AG09309 (cell line): Measurements from ENCODE around the gene MEGF11.

ENCODE experiments used
- DNase-seq: peaks from one replicate; pipeline ENCODE4 v3.0.0-alpha.2; 2010; ENCODE audit warnings: low read depth
- H3K4me3 ChIP-seq: 2 replicates; pipeline ENCODE4 v1.5.1; 2011; ENCODE audit warnings: mild to moderate bottlenecking, low read depth, low read length, moderate library complexity; ENCODE audit not compliant: control insufficient read depth
- TF ChIP-seq, protein P1 (sequence below): IDR thresholded peaks from 2 replicates; pipeline ENCODE4 v1.5.1; 2011; ENCODE audit warnings: mild to moderate bottlenecking, low read depth, low read length, inconsistent platforms; ENCODE audit not compliant: insufficient read depth, control insufficient read depth; ENCODE audit errors: missing control alignments

Gene MEGF11

DNA sequence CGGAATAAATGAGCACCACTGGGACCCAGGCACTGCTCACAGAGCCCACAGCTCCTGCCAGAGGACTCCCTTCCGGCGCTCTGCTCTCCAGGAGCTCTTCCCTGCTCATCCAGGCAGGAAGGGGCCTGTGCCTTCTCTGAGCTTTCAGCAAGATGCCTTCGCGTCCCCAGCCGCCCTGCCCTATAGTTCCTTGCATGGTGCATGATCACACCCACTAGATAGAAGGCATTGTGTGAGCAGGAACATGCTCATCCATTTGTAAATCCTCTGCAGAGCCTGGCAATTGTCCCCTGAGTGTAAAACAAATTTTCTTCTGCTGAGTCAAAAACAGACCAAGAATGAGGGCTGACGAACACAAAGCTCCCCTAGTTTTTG is 181.6 kb downstream of the MEGF11 start:
- DNase-seq: no peak
- TF ChIP-seq, protein P1, sequence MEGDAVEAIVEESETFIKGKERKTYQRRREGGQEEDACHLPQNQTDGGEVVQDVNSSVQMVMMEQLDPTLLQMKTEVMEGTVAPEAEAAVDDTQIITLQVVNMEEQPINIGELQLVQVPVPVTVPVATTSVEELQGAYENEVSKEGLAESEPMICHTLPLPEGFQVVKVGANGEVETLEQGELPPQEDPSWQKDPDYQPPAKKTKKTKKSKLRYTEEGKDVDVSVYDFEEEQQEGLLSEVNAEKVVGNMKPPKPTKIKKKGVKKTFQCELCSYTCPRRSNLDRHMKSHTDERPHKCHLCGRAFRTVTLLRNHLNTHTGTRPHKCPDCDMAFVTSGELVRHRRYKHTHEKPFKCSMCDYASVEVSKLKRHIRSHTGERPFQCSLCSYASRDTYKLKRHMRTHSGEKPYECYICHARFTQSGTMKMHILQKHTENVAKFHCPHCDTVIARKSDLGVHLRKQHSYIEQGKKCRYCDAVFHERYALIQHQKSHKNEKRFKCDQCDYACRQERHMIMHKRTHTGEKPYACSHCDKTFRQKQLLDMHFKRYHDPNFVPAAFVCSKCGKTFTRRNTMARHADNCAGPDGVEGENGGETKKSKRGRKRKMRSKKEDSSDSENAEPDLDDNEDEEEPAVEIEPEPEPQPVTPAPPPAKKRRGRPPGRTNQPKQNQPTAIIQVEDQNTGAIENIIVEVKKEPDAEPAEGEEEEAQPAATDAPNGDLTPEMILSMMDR: no peak
- H3K4me3 ChIP-seq: no peak overlapping the region

DNA sequence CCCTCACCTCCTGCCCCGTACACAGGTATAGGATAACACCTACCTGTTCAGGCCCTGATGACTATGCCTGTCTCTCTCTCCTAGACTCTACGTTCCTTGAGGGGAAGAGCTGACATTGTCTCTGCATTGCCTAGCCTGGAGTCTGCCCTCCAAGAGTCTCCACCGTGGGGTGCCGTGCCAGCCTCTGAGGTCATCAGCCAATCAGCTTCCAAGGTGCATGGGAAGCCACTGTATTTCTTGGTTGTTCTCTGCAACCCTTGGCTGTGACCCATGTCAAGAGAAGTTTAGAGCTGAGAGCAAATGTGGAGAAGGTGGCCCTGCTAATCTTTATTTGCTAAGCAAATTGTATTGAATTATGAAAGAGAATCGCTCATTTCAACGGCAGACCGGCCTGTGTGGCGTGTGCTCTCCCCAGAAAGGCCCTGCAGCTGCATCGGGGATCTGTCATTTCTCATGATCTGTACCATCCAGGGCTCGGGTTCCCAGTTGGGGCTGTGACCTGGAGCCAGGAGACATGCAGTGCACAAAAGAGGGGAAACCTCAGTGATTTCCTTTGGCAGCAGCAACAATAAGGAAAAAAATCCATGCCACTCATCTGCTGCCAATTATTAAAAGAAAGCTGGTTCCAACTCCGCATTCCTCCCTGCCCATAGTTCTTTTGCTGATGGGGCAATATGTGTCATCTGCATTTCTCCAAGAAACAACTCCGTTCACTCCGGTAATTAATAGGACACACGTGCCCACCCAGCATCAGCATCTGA is 182.2 kb downstream of the MEGF11 start:
- TF ChIP-seq, protein P1: no peak
- no peak for DNase-seq
- H3K4me3 ChIP-seq: no peak overlapping the region

DNA sequence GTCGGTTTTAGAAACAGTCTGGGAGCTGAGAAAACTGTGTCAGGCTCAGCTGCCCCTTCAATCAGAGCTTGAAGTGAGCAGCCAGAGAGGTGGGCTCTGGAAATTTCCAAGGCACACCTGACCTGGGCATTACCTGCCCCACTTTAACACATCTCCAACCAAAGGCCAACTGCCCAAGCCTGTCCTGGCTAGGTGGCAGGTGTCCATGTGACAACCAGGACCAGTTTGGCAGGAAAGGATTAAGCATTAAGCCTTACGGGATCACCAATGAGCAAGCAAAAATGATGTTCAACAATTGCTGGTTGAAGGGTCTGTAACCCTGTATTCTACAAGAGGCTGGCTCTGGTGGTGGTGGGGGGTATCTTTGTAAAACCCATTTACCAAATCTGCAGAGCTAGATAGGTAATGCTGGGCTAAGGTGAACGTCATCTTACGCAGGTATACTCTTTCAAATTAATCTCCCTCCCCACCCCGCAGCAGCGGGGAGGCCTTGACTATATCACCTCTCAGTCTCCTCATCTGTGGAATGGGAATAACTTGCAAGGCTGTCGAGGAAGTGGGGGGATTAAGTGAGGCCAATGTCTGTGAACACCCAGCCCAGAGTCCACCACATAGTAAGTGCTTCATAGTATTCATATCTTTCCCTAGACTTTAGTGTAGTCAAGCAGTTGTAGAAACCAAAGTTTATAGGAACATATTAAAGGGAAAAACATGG is 183.2 kb downstream of the MEGF11 start:
- TF ChIP-seq, protein P1: no peak
- no peak overlapping the region for H3K4me3 ChIP-seq
- DNase-seq: no peak

DNA sequence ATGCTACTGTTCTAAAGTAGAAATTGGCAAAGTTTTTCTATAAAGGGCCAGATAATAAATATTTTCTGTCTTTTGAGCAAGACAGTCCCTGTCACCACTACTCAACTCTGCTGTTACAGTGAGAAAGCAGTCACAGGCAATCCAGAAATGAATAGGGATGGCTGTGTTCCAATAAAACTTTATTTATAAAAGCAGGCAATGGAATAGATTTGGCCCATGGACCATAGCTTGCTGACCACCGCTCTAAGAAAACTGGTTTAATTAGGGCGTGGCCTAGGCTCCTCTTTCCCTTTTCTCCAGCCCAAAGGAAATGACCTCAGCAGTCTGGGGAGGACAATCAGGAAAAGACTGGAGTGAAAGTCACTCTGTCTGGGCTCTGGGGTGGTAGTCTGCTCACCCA is 183.8 kb downstream of the MEGF11 start:
- no peak overlapping the region for H3K4me3 ChIP-seq
- TF ChIP-seq, protein P1: no peak
- DNase-seq: no peak

DNA sequence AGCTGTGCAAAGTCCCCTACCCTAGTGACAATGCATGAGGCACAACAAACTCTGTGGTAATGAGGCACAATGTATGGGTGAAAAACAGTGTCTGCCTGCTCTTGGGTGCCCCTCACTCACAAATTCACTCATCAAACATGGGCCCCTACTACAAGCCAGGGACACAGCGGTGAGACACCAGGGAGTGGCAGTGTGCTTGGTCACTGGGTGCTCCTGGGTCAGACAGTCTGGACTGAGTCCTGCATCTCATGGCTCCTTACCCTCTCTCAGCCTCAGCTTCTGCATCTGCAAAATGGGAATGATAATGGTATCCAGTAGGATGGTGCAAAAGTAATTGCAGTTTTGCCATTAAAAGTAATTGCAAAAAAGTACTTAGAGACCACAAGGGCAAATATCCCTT is 184.7 kb downstream of the MEGF11 start:
- H3K4me3 ChIP-seq: no peak overlapping the region
- TF ChIP-seq, protein P1: no peak
- DNase-seq: no peak

DNA sequence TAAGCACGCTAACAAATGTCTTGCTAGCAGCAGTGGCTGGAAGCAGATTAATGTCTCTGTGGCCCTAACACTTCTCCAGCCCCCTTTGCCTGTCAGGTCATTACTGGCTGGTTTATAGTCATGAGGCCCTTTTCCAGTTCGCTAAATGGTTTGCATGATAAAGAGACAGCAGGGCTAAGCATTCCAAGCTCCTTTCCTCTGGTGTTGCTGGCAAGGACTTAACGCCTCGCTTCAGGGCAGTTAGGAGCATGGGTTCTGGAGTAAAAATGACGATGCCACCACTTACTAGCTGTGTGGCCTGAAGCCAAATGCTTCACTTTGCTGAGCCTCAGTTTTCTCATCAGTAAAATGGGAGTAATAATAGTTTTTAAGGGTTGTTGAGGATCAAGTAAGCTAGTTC is 185.9 kb downstream of the MEGF11 start:
- DNase-seq: no peak
- H3K4me3 ChIP-seq: no peak overlapping the region

More for the DNA sequence above, 185.9 kb downstream of the MEGF11 start:
- TF ChIP-seq, protein P1: no peak
